Ovary (tissue), 1 donor: ENCODE results near the gene RUNX1.

ENCODE experiments used
- EP300 ChIP-seq: sonication (generic); formaldehyde crosslinking; IDR thresholded peaks from one replicate; pipeline ENCODE4 v1.6.1; 2017; ENCODE audit warnings: antibody characterized with exemption
- POLR2A ChIP-seq: fragments of 450-650 bp; IDR thresholded peaks from one replicate; pipeline ENCODE4 v1.6.1; 2017; ENCODE audit warnings: antibody characterized with exemption, mild to moderate bottlenecking, moderate library complexity

DNA sequence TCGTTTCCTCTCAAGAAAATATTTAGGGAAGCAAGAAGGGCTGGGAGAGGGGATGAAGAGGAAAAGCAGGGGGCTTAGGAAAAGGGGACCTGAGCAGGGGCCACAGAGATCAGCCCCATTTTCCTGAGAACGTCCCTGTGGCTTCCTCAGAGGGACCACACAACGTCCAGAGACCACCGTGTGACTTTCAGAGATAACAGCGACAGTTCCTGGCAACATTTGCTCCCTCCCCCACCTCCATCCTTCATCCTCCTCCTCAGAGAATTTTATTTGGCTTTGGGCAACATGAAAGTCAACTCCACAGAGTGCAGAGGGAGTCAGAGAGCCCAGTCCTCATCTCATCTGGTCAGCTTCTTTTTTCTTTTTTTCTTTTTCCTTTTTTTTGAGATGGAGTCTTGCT lies 50.9 kb downstream of the RUNX1 start:
- TF ChIP-seq EP300 = no peak
- no peak for TF ChIP-seq POLR2A
